Measurements from ENCODE around the gene CXXC5. TPM values are rescaled to one million over a fixed set of nuclear protein-coding genes. Genes with fewer than 3 reads are reported as not detected.
A peak's percentile ranks its signal among the peaks of the same experiment; 100 is the strongest.

Gene CXXC5
- total and polyA plus RNA-seq, 2 of the 4 experiments (the other 2 are of a cell fraction) = 24.9 to 35.7 TPM

DNA sequence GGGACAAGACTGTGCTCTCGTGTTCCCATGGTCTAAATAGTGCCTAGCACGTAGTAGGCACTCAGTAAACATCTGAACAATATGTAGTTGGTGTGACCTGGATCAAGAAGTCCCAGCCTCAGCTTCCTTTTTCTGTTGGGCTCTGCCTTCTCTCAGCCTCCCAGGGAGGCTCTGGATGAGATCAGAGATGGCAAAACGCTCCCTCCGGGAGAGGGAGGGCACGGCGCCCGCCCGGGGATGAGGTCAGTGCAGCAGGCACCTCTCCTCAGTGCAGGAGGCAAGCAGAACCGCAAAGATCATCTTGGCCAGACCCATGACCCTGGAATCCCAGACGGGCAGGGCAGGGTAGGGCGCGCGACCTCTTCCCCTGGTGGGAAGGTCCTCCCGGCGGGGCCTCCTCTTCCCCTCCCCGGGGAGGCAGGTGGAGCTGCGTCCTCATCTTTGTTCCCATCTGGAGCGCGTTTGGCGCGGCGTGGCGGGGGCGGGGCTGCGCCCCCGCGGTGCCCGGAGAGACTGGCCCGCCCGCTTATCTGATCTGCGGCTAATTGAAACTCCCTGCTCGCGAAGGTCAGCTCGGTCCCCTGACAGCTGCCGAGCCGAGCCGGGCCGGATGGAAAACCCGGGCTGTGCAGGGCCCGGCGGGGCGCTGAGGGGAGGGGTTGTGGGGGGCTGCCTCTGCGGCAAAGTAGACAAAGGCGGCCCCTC, 60.9 kb downstream of the CXXC5 start:
- ATAC-seq (ENCODE audit: low read depth) (peak; percentile 25), DNase-seq (peak; percentile 28)
- Histone ChIP-seq H2BK120ac (ENCODE audit: low read depth, low read length) (no peak overlapping the region), H4K91ac (ENCODE audit: insufficient read depth, low read depth, low read length) (no peak overlapping the region), H4K8ac (ENCODE audit: low read depth in 2 of 2, low read length in 2 of 2) (no peak overlapping the region), H3K4me2 (ENCODE audit: low read depth, low read length) (no peak overlapping the region), H2BK20ac (ENCODE audit: low read depth, low read length) (no peak overlapping the region), H3K79me1 (ENCODE audit: low read depth in 1 of 2, low read length in 2 of 2) (no peaks in the 10 kb centered on the region), H3K14ac (replicated peaks; ENCODE audit: low read depth, low read length) (no peak overlapping the region), H2AK5ac (ENCODE audit: low read depth, low read length) (no peak overlapping the region), H2BK15ac (ENCODE audit: low read depth, low read length) (no peak overlapping the region), H3K9me3 (ENCODE audit: control insufficient read depth, insufficient read depth, low read length) (peaks cover 4% of the 10 kb centered on the region; the same call in 1 of the 2 replicates), H3K36me3 (ENCODE audit: control insufficient read depth, insufficient read depth, low read length) (no peaks in the 10 kb centered on the region), H4K5ac (ENCODE audit: low read depth, low read length) (no peak overlapping the region), H4K20me1 (ENCODE audit: insufficient read depth, low read length) (0 out of 2 replicates have a peak, but pooled peaks cover 5% of the 10 kb centered on the region), H3K27ac (ENCODE audit: insufficient read depth, low read length) (no peak overlapping the region), H2AFZ (replicated peaks; ENCODE audit: low read length, poor library complexity) (peak overlapping the region; percentile 17), H3K23ac (ENCODE audit: low read depth, low read length) (no peak overlapping the region), H3K4ac (ENCODE audit: low read depth, low read length) (no peak overlapping the region; the same call in 1 of the 2 replicates), H2AK9ac (replicated peaks; ENCODE audit: low read depth, low read length, poor library complexity) (peak overlapping the region; percentile 82), H3K18ac (ENCODE audit: low read depth, low read length) (no peak overlapping the region), H3K4me3 (ENCODE audit: insufficient read depth, low read depth, low read length) (no peak overlapping the region), H3K9me1 (ENCODE audit: insufficient read depth, low read length) (no peaks in the 10 kb centered on the region; the same call in 1 of the 2 replicates), H3K56ac (ENCODE audit: extremely low read depth, insufficient read depth, low read length) (no peak overlapping the region), H3K9ac (ENCODE audit: low read depth, low read length) (no peak overlapping the region), H3K27me3 (ENCODE audit: control insufficient read depth, insufficient read depth, low read length) (peaks cover 8% of the 10 kb centered on the region; the same call in 1 of the 2 replicates), H2BK5ac (ENCODE audit: low read depth, low read length, poor library complexity, severe bottlenecking) (no peak overlapping the region), H3K4me1 (ENCODE audit: control insufficient read depth, insufficient read depth, low read length) (peaks cover 5% of the 10 kb centered on the region; the same call in 1 of the 2 replicates)
- POLR2A ChIA-PET (ENCODE audit: unreplicated experiment) = no interaction called here
- no TSS peak for BruUV-seq (replicated peaks)
- dilution Hi-C loops (cut with HindIII; ENCODE audit: low sequenced_read_pairs, unreplicated experiment) = no loop called here
- TF ChIP-seq CEBPB (IDR thresholded peaks at IDR 0.05; ENCODE audit: low read depth, low read length) = no peak
- no peak for TF ChIP-seq RCOR1 (IDR thresholded peaks at IDR 0.05; ENCODE audit: insufficient replicate concordance, low read length)
- TF ChIP-seq, protein P1, sequence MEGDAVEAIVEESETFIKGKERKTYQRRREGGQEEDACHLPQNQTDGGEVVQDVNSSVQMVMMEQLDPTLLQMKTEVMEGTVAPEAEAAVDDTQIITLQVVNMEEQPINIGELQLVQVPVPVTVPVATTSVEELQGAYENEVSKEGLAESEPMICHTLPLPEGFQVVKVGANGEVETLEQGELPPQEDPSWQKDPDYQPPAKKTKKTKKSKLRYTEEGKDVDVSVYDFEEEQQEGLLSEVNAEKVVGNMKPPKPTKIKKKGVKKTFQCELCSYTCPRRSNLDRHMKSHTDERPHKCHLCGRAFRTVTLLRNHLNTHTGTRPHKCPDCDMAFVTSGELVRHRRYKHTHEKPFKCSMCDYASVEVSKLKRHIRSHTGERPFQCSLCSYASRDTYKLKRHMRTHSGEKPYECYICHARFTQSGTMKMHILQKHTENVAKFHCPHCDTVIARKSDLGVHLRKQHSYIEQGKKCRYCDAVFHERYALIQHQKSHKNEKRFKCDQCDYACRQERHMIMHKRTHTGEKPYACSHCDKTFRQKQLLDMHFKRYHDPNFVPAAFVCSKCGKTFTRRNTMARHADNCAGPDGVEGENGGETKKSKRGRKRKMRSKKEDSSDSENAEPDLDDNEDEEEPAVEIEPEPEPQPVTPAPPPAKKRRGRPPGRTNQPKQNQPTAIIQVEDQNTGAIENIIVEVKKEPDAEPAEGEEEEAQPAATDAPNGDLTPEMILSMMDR (conservative IDR thresholded peaks at IDR 0.05; ENCODE audit: low read depth, low read length) = no peak
- no peak for TF ChIP-seq POLR2A (IDR thresholded peaks at IDR 0.05; ENCODE audit: low read depth, low read length)
- no peak for TF ChIP-seq BHLHE40 (IDR thresholded peaks at IDR 0.05; ENCODE audit: low read depth, low read length)
- TF ChIP-seq FOS (IDR thresholded peaks at IDR 0.05; ENCODE audit: low read depth, low read length) = no peak
- TF ChIP-seq RAD21 (IDR thresholded peaks at IDR 0.05; ENCODE audit: low read length) = no peak
- CTCF ChIA-PET = no interaction called here
- WGBS, 2 experiments (ENCODE audit: extremely low coverage in 2 of 2, insufficient read length in 1 of 2) = 36% methylated on average over 25 of the region's 44 CpGs; no CpG with 5 or more reads in 1 of the 2 experiments
- intact Hi-C loops (cut with micrococcal nuclease) = no loop called here
- in situ Hi-C loops (cut with MboI; ENCODE audit: low sequenced_read_pairs) = no loop called here

Measured in IMR-90 (cell line).